Stromal cell of bone marrow (primary cell): Measurements from ENCODE around the gene ZNF888.
A peak's percentile ranks its signal among the peaks of the same experiment; 100 is the strongest.
"Not testable (repeated sequence)": the region's sequence is repeated elsewhere in the genome, so short reads cannot be mapped to it uniquely, and the experiment has no call there.

ENCODE experiments used
- DNase-seq: peaks from one replicate; pipeline ENCODE4 v3.0.0-alpha.2; 2012; ENCODE audit warnings: low read depth

ZNF888 gene

GRCh38 chr19:52941523-52941922, 18.3 kb upstream of the ZNF888 start:
- not testable (repeated sequence) for DNase-seq

GRCh38 chr19:52940905-52941304, 17.7 kb upstream of the ZNF888 start:
- not testable (repeated sequence) for DNase-seq

- no peak for DNase-seq
These were observed 15.5 kb upstream of the ZNF888 start for GRCh38 chr19:52938761-52939160.

GRCh38 chr19:52936954-52937325, 13.7 kb upstream of the ZNF888 start:
- no peak for DNase-seq

- no peak for DNase-seq
These were observed 13.1 kb upstream of the ZNF888 start for GRCh38 chr19:52936151-52936953.

- DNase-seq, result no peak
These were observed 12.2 kb upstream of the ZNF888 start for GRCh38 chr19:52935434-52935833.

- not testable (repeated sequence) for DNase-seq
These were observed 1.4 kb upstream of the ZNF888 start for GRCh38 chr19:52924641-52925040.

GRCh38 chr19:52923778-52924593, 758 bp upstream of the ZNF888 start:
- DNase-seq, result no peak

- no peak for DNase-seq
These were observed 5.7 kb downstream of the ZNF888 start for GRCh38 chr19:52917531-52917930.

- no peak for DNase-seq
These were observed 12.6 kb downstream of the ZNF888 start for GRCh38 chr19:52910648-52911047.

GRCh38 chr19:52904052-52904780, 19.0 kb downstream of the ZNF888 start:
- DNase-seq, result not testable (repeated sequence)

- no peak for DNase-seq
These were observed 21.4 kb downstream of the ZNF888 start for GRCh38 chr19:52901842-52902241.

GRCh38 chr19:52898596-52898995, 24.6 kb downstream of the ZNF888 start:
- not testable (repeated sequence) for DNase-seq

- no peak for DNase-seq
These were observed 25.1 kb downstream of the ZNF888 start for GRCh38 chr19:52898101-52898500.

- DNase-seq, result peak; percentile 87
These were observed 25.9 kb downstream of the ZNF888 start, which contains the start of gene ZNF320 for GRCh38 chr19:52897138-52897935. TSS of gene ZNF320 (minus strand) at chr19:52897635. CDS start at chr19:52890255, 7,380 bp downstream.

- peak; percentile 0 for DNase-seq
These were observed 26.6 kb downstream of the ZNF888 start for GRCh38 chr19:52896431-52897137.

- no peak for DNase-seq
These were observed 31.9 kb downstream of the ZNF888 start for GRCh38 chr19:52891336-52891735.

GRCh38 chr19:52889931-52890330, 33.3 kb downstream of the ZNF888 start:
- no peak for DNase-seq

GRCh38 chr19:52889076-52889475, 34.2 kb downstream of the ZNF888 start:
- DNase-seq, result no peak

- no peak for DNase-seq
These were observed 42.3 kb downstream of the ZNF888 start for GRCh38 chr19:52880895-52881389.

GRCh38 chr19:52872996-52873395, 50.2 kb downstream of the ZNF888 start:
- DNase-seq, result not testable (repeated sequence)
